H1 (cell line): Measurements from ENCODE around the gene AP2A1. TPM values are rescaled to one million over a fixed set of nuclear protein-coding genes. Genes with fewer than 3 reads are reported as not detected.

Experiments used
- CTCF ChIA-PET: fragments of 300-600 bp; sonication (Branson Sonifier 250); formaldehyde crosslinking; loops from one replicate; lab custom pipeline; 2021; ENCODE audit not compliant: partially characterized antibody; lab: Charles Lee
- POLR2A ChIA-PET: fragments of 300-600 bp; sonication (Branson Sonifier 250); formaldehyde crosslinking; loops from one replicate; lab custom pipeline; 2021; ENCODE audit warnings: inconsistent platforms; ENCODE audit not compliant: partially characterized antibody; lab: Charles Lee
- DNase-seq, 2 experiments: peaks; one replicate each; pipeline versions ENCODE4 v3.0.0 to v3.0.0-alpha.2; 2010 to 2022; ENCODE audit warnings: low spot score in 2 of 2, low read depth in 1 of 2, mixed read lengths in 1 of 2
- FAIRE-seq: peaks from 2 replicates; lab custom pipeline; 2011; peaks lifted over from hg19 to GRCh38; lab: Jason Lieb, UNC
- H2AFZ ChIP-seq: 2 replicates; pipeline ENCODE4 v1.8.1; 2012; ENCODE audit warnings: low read length, inconsistent platforms
- H2AK5ac ChIP-seq: 2 replicates; pipeline ENCODE4 v1.6.1; 2013; ENCODE audit warnings: low read depth, low read length
- H2BK120ac ChIP-seq: replicated peaks from 2 replicates; pipeline ENCODE3; 2013; ENCODE audit warnings: low read depth, low read length, inconsistent platforms
- H2BK12ac ChIP-seq: 2 replicates; pipeline ENCODE4 v1.6.1; 2013; ENCODE audit warnings: low read depth, low read length
- H2BK15ac ChIP-seq: 2 replicates; pipeline ENCODE4 v1.6.1; 2013; ENCODE audit warnings: low read length
- H2BK20ac ChIP-seq: 2 replicates; pipeline ENCODE4 v1.6.1; 2013; ENCODE audit warnings: low read length
- H2BK5ac ChIP-seq: 2 replicates; pipeline ENCODE4 v1.6.1; 2013; ENCODE audit warnings: low read depth, low read length
- H3K14ac ChIP-seq: 2 replicates; pipeline ENCODE4 v1.6.1; 2013; ENCODE audit warnings: inconsistent platforms; ENCODE audit not compliant: insufficient read length
- H3K18ac ChIP-seq: 2 replicates; pipeline ENCODE4 v1.6.1; 2013; ENCODE audit warnings: low read length; ENCODE audit errors: extremely low read depth
- H3K23ac ChIP-seq: 2 replicates; pipeline ENCODE4 v1.6.1; 2013; ENCODE audit warnings: inconsistent platforms; ENCODE audit not compliant: insufficient read length
- H3K23me2 ChIP-seq: 2 replicates; pipeline ENCODE4 v1.6.1; 2013; ENCODE audit warnings: low read depth, low read length
- H3K27ac ChIP-seq: 2 replicates; pipeline ENCODE4 v1.6.1; 2011; ENCODE audit warnings: low read depth, low read length, inconsistent platforms
- H3K27me3 ChIP-seq, 4 experiments: replicated peaks in 1 of 4; 1 replicate in 1 of 4; 2 replicates in 3 of 4; pipeline versions ENCODE4 v1.6.1 to v1.8.1; 2011 to 2013; ENCODE audit warnings: low read length in 3 of 4, mild to moderate bottlenecking in 3 of 4, inconsistent platforms in 2 of 4, mixed read lengths in 2 of 4, moderate library complexity in 1 of 4; ENCODE audit not compliant: control insufficient read depth in 3 of 4, insufficient read depth in 3 of 4; ENCODE audit errors: extremely low read depth in 1 of 4
- H3K36me3 ChIP-seq, 4 experiments: 2 replicates each; pipeline versions ENCODE4 v1.6.1 to v1.8.1; 2011 to 2013; ENCODE audit warnings: mild to moderate bottlenecking in 4 of 4, low read length in 3 of 4, moderate library complexity in 2 of 4, control low read depth in 1 of 4, inconsistent platforms in 1 of 4; ENCODE audit not compliant: insufficient read depth in 4 of 4, control insufficient read depth in 2 of 4
- H3K4ac ChIP-seq: replicated peaks from 2 replicates; pipeline ENCODE3; 2013; ENCODE audit warnings: low read length, low read depth, mixed read lengths, inconsistent platforms; ENCODE audit not compliant: insufficient read length
- H3K4me1 ChIP-seq, 4 experiments: replicated peaks in 1 of 4; 1 replicate in 1 of 4; 2 replicates in 3 of 4; pipeline versions ENCODE4 v1.6.1 to v1.8.1; 2011 to 2013; ENCODE audit warnings: low read length in 3 of 4, inconsistent platforms in 2 of 4, mixed read lengths in 1 of 4; ENCODE audit not compliant: insufficient read depth in 4 of 4, control insufficient read depth in 3 of 4
- H3K4me2 ChIP-seq, 2 experiments: 2 replicates each; pipeline versions ENCODE4 v1.6.1 to v1.8.1; 2011 to 2013; ENCODE audit warnings: low read depth in 2 of 2, low read length in 2 of 2, control low read depth in 1 of 2, inconsistent platforms in 1 of 2, mild to moderate bottlenecking in 1 of 2; ENCODE audit not compliant: insufficient read depth in 1 of 2
- H3K4me3 ChIP-seq, 4 experiments: fragments of 200-600, 300-600 bp in 1 of 4; sonication (generic), shearing (Covaris generic), sonication (Bioruptor Twin) in 1 of 4; 2 replicates each; pipeline versions ENCODE4 v1.5.1 to v1.8.1; 2011 to 2016; ENCODE audit warnings: low read length in 4 of 4, low read depth in 3 of 4, control low read depth in 2 of 4, inconsistent platforms in 2 of 4, mild to moderate bottlenecking in 2 of 4, mixed read lengths in 1 of 4, moderate library complexity in 1 of 4; ENCODE audit not compliant: insufficient read depth in 2 of 4; ENCODE audit errors: extremely low read depth in 1 of 4
- H3K56ac ChIP-seq: replicated peaks from 2 replicates; pipeline ENCODE3; 2013; ENCODE audit warnings: low read depth, mild to moderate bottlenecking, mixed read lengths, low read length, inconsistent platforms; ENCODE audit not compliant: insufficient read length
- H3K79me1 ChIP-seq: 2 replicates; pipeline ENCODE4 v1.6.1; 2013; ENCODE audit warnings: low read depth, low read length, control low read depth
- H3K79me2 ChIP-seq, 2 experiments: 2 replicates each; pipeline versions ENCODE4 v1.6.1 to v1.8.1; 2012 to 2013; ENCODE audit warnings: low read length in 2 of 2, mild to moderate bottlenecking in 2 of 2, inconsistent platforms in 1 of 2; ENCODE audit not compliant: insufficient read depth in 2 of 2, control insufficient read depth in 1 of 2
- H3K9ac ChIP-seq, 4 experiments: replicated peaks in 1 of 4; 1 replicate in 1 of 4; 2 replicates in 3 of 4; pipeline versions ENCODE4 v1.6.1 to v1.8.1; 2011 to 2013; ENCODE audit warnings: low read depth in 3 of 4, low read length in 3 of 4, control low read depth in 2 of 4, mild to moderate bottlenecking in 2 of 4, moderate library complexity in 2 of 4, inconsistent platforms in 1 of 4; ENCODE audit errors: extremely low read depth in 1 of 4
- H3K9me3 ChIP-seq, 2 experiments: 2 replicates each; pipeline versions ENCODE4 v1.6.1 to v1.8.1; 2012 to 2013; ENCODE audit warnings: mild to moderate bottlenecking in 2 of 2, moderate library complexity in 2 of 2, control low read depth in 1 of 2, inconsistent platforms in 1 of 2, low read depth in 1 of 2, low read length in 1 of 2, mixed read lengths in 1 of 2; ENCODE audit not compliant: insufficient read depth in 2 of 2
- H4K20me1 ChIP-seq, 2 experiments: replicated peaks in 1 of 2; 2 replicates each; pipeline versions ENCODE3 to v1.8.1; 2011 to 2013; ENCODE audit warnings: inconsistent platforms in 2 of 2, low read length in 2 of 2, mild to moderate bottlenecking in 1 of 2; ENCODE audit not compliant: insufficient read depth in 2 of 2, control insufficient read depth in 1 of 2
- H4K5ac ChIP-seq: 2 replicates; pipeline ENCODE4 v1.6.1; 2013; ENCODE audit warnings: low read length, low read depth, mixed read lengths, inconsistent platforms; ENCODE audit not compliant: insufficient read length
- H4K8ac ChIP-seq: 2 replicates; pipeline ENCODE4 v1.8.0; 2013; ENCODE audit warnings: mild to moderate bottlenecking, moderate library complexity, low read length, inconsistent platforms; ENCODE audit not compliant: insufficient read depth; ENCODE audit errors: extremely low read depth
- H4K91ac ChIP-seq: replicated peaks from 2 replicates; pipeline ENCODE3; 2013; ENCODE audit warnings: low read length, mixed read lengths, inconsistent platforms; ENCODE audit not compliant: insufficient read length
- CREB1 ChIP-seq: IDR thresholded peaks from 2 replicates; pipeline ENCODE4 v1.6.1; 2012; ENCODE audit warnings: inconsistent platforms
- WGBS, 2 experiments: shearing (Covaris generic) in 1 of 2; methylation state at CpG; one replicate each; pipeline versions ENCODE4 v1.1.6 to v1.1.7; 2013 to 2015; ENCODE audit warnings: low lambda C conversion rate in 2 of 2, mixed read lengths in 2 of 2, inconsistent platforms in 1 of 2, low coverage in 1 of 2, missing lambda C conversion rate in 1 of 2; ENCODE audit not compliant: insufficient replicate concordance in 2 of 2, insufficient coverage in 1 of 2, insufficient read length in 1 of 2; ENCODE audit errors: extremely low coverage in 1 of 2, missing lambda C conversion rate in 1 of 2; 5-methylcytosine and 5-hydroxymethylcytosine counted together
- polyA plus RNA-seq, 7 experiments: library from polyadenylated mRNA; depleted of rRNA in 3 of 7; stranded (reverse) in 5 of 7; unstranded in 2 of 7; fragments of >200 nt in 5 of 7; fragments of 200-250 nt in 2 of 7; gene quantifications; 1 replicate in 5 of 7; 2 replicates in 1 of 7; 4 replicates in 1 of 7; pipeline versions ENCODE4 v1.2.1 to v1.2.3, GENCODE V29; 2011 to 2013; ENCODE audit warnings: missing spikeins in 2 of 7, mixed read lengths in 2 of 7
- total RNA-seq: library from RNA; stranded (reverse); fragmentation: NEBNext Ultra II Directional; extraction: Animal tissue kit (Norgen Biotek cat#: 25700); gene quantifications from 2 replicates; pipeline ENCODE4 v1.2.1, GENCODE V29; 2021
- TF ChIP-seq, protein P1 (sequence below): IDR thresholded peaks from 2 replicates; pipeline ENCODE4 v1.6.1; 2012; ENCODE audit warnings: inconsistent platforms

The AP2A1 gene
- total and polyA plus RNA-seq, 2 of the 8 experiments (the other 6 are each of a cell fraction or from before 2014, with no cell fraction given) = 105 to 106 TPM

DNA sequence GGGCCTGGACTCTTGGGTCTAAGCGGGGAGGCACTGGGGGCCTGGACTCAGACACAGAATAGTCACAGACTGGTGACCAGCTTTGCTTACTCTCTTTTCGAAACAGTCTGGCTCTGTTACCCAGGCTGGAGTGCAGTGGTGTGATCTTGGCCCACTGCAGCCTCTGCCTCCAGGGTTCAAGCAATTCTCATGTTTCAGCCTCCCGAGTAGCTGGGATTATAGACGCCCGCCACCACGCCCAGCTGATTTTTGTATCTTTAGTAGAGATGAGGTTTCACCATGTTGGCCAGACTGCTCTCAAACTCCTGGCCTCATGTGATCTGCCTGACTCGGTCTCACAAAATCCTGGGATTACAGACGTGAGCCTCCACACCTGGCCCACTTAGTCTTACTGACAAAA, 62.4 kb downstream of the AP2A1 start:
- H3K9me3 ChIP-seq = no peaks in the 10 kb centered on the region
- no peaks in the 10 kb centered on the region for H3K23me2 ChIP-seq
- peaks cover 9 to 13% of the 10 kb centered on the region in 2 experiments for H4K20me1 ChIP-seq
- no peak overlapping the region for H3K23ac ChIP-seq
- H3K27ac ChIP-seq = no peak overlapping the region
- no peak overlapping the region for H2BK120ac ChIP-seq
- H2BK15ac ChIP-seq = no peak overlapping the region
- no peak overlapping the region for H3K14ac ChIP-seq
- ChIA-PET CTCF (interaction anchor here (1.0 to 2.0 kb wide), 5 partner anchors 8 to 34 kb away, joined by 3 to 5 read pairs (median 3); no protein-coding TSS in a partner anchor), POLR2A (interaction anchor here (1.0 to 2.7 kb wide), 5 partner anchors 8 to 22 kb away, joined by 3 to 9 read pairs (median 4); partner anchors contain the start of genes FUZ, MED25 and PTOV1)
- H3K79me1 ChIP-seq = peaks cover 13% of the 10 kb centered on the region
- no peak overlapping the region for H2BK20ac ChIP-seq
- H3K56ac ChIP-seq = no peak overlapping the region
- FAIRE-seq (no peak), DNase-seq (no peak)
- H4K5ac ChIP-seq = no peak overlapping the region
- H2BK12ac ChIP-seq = no peak overlapping the region
- no peak overlapping the region for H3K4me2 ChIP-seq
- no peaks in the 10 kb centered on the region for H3K27me3 ChIP-seq
- 91% methylated on average over 8 of the region's 8 CpGs; no CpG with 5 or more reads in 1 of the 2 experiments for WGBS, 2 experiments
- no peak overlapping the region for H4K91ac ChIP-seq
- H3K4me1 ChIP-seq = no peaks in the 10 kb centered on the region
- peaks cover 0 to 16% of the 10 kb centered on the region in 2 experiments; a peak in 2 of 4 replicates for H3K79me2 ChIP-seq
- H3K4me3 ChIP-seq = no peak overlapping the region
- no peak overlapping the region; the same call in 1 of the 2 replicates for H4K8ac ChIP-seq
- H3K4ac ChIP-seq = no peak overlapping the region
- H3K18ac ChIP-seq = no peak overlapping the region
- H2BK5ac ChIP-seq = no peak overlapping the region
- TF ChIP-seq, protein P1, sequence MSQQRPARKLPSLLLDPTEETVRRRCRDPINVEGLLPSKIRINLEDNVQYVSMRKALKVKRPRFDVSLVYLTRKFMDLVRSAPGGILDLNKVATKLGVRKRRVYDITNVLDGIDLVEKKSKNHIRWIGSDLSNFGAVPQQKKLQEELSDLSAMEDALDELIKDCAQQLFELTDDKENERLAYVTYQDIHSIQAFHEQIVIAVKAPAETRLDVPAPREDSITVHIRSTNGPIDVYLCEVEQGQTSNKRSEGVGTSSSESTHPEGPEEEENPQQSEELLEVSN = no peak
- TF ChIP-seq CREB1 = no peak
- peaks cover 10 to 29% (median 19%) of the 10 kb centered on the region in 4 experiments; a peak in 5 of 8 replicates for H3K36me3 ChIP-seq
- no peak overlapping the region for H2AFZ ChIP-seq
- no peak overlapping the region for H3K9ac ChIP-seq
- H2AK5ac ChIP-seq = no peak overlapping the region
